Transverse colon (tissue), 3 donors: ENCODE measurements around the gene DOK7.

Experiments
- CTCF ChIP-seq, 5 experiments: fragments of 200-600 bp in 3 of 5; fragments of 450-650 bp in 2 of 5; sonication (generic) in 3 of 5; IDR thresholded peaks; 1 replicate in 2 of 5; 2 replicates in 3 of 5; pipeline ENCODE4 v1.5.1; 2016 to 2017; ENCODE audit warnings: antibody characterized with exemption in 5 of 5, inconsistent platforms in 3 of 5, mild to moderate bottlenecking in 2 of 5, moderate library complexity in 1 of 5
- EP300 ChIP-seq: sonication (generic); formaldehyde crosslinking; IDR thresholded peaks from one replicate; pipeline ENCODE4 v1.6.1; 2017; ENCODE audit warnings: antibody characterized with exemption, low read depth
- POLR2A ChIP-seq: fragments of 450-650 bp; IDR thresholded peaks from one replicate; pipeline ENCODE4 v1.6.1; 2016; ENCODE audit warnings: antibody characterized with exemption, mild to moderate bottlenecking, moderate library complexity

- TF ChIP-seq CTCF (IDR thresholded peaks at IDR 0.05), result no peak
- no peak for TF ChIP-seq POLR2A
- no peak for TF ChIP-seq EP300
Observed at GRCh38 chr4:3530051-3530450, 66.9 kb downstream of the DOK7 start.
